ENCODE results near the gene SIGLEC11. TPM values are rescaled to one million over a fixed set of nuclear protein-coding genes. Genes with fewer than 3 reads are reported as not detected.

Gene SIGLEC11
- total and polyA plus RNA-seq, 2 of the 13 experiments (the other 11 are each of a cell fraction or from before 2014, with no cell fraction given) = not detected

- peak; percentile 100 for TF ChIP-seq ZNF784 (CRISPR knock-in tag; IDR thresholded peaks at IDR 0.05; ENCODE audit: borderline replicate concordance)
- peak; percentile 100 for TF ChIP-seq PLSCR1 (CRISPR knock-in tag; IDR thresholded peaks at IDR 0.05; ENCODE audit: borderline replicate concordance)
- peak; percentile 100 for TF ChIP-seq BORCS8-MEF2B (CRISPR knock-in tag; IDR thresholded peaks at IDR 0.05)
- peak; percentile 99 for TF ChIP-seq ATF3 (CRISPR knock-in tag; IDR thresholded peaks at IDR 0.05)
- peak; percentile 100 for TF ChIP-seq CC2D1A (CRISPR knock-in tag; IDR thresholded peaks at IDR 0.05)
- TF ChIP-seq ZNF776 (CRISPR knock-in tag; IDR thresholded peaks at IDR 0.05) = peak; percentile 100
- peak; percentile 100 for TF ChIP-seq ZNF274 (CRISPR knock-in tag; IDR thresholded peaks at IDR 0.05)
- TF ChIP-seq ZNF749 (CRISPR knock-in tag; IDR thresholded peaks at IDR 0.05; ENCODE audit: borderline replicate concordance) = peak; percentile 100
- TF ChIP-seq KAT7 (CRISPR knock-in tag; IDR thresholded peaks at IDR 0.05; ENCODE audit: borderline replicate concordance) = peak; percentile 93; the same call in 1 of the 2 replicates
- peak; percentile 99 for TF ChIP-seq MIXL1 (CRISPR knock-in tag; IDR thresholded peaks at IDR 0.05)
- TF ChIP-seq REPIN1 (CRISPR knock-in tag; IDR thresholded peaks at IDR 0.05; ENCODE audit: borderline replicate concordance, low read depth) = peak; percentile 100
- no peak for TF ChIP-seq HNRNPUL1 (IDR thresholded peaks at IDR 0.05; ENCODE audit: low read depth, low read length)
- TF ChIP-seq ZFY (CRISPR knock-in tag; IDR thresholded peaks at IDR 0.05) = peak; percentile 93
- peak; percentile 100 for TF ChIP-seq ZNF800 (CRISPR knock-in tag; IDR thresholded peaks at IDR 0.05)
- peak; percentile 92 for TF ChIP-seq ZBTB21 (CRISPR knock-in tag; IDR thresholded peaks at IDR 0.05)
- peak; percentile 99 for TF ChIP-seq ZNF20 (CRISPR knock-in tag; IDR thresholded peaks at IDR 0.05)
- peak; percentile 100 for TF ChIP-seq ZNF839 (CRISPR knock-in tag; IDR thresholded peaks at IDR 0.05; ENCODE audit: borderline replicate concordance)
- peak; percentile 99 for TF ChIP-seq ZNF660 (CRISPR knock-in tag; IDR thresholded peaks at IDR 0.05; ENCODE audit: borderline replicate concordance, low read depth)
- no peak for TF ChIP-seq ARID3A (IDR thresholded peaks at IDR 0.05; ENCODE audit: low read depth, low read length)
- peak; percentile 99 for TF ChIP-seq ZNF775 (CRISPR knock-in tag; IDR thresholded peaks at IDR 0.05; ENCODE audit: borderline replicate concordance)
- TF ChIP-seq STAT6 (CRISPR knock-in tag; IDR thresholded peaks at IDR 0.05; ENCODE audit: borderline replicate concordance) = peak; percentile 98
- TF ChIP-seq KDM1A (CRISPR knock-in tag; IDR thresholded peaks at IDR 0.05) = peak; percentile 70
Measured at GRCh38 chr19:49987159-49987698, 26.3 kb upstream of the SIGLEC11 start (continued).
